Germinal center (tissue), 1 donor: Measurements from ENCODE around the gene KIF26B.

ENCODE experiments used
- DNase-seq: peaks from one replicate; pipeline ENCODE4 v3.0.0; 2012; ENCODE audit warnings: mixed read lengths, low spot score

The KIF26B gene

DNA sequence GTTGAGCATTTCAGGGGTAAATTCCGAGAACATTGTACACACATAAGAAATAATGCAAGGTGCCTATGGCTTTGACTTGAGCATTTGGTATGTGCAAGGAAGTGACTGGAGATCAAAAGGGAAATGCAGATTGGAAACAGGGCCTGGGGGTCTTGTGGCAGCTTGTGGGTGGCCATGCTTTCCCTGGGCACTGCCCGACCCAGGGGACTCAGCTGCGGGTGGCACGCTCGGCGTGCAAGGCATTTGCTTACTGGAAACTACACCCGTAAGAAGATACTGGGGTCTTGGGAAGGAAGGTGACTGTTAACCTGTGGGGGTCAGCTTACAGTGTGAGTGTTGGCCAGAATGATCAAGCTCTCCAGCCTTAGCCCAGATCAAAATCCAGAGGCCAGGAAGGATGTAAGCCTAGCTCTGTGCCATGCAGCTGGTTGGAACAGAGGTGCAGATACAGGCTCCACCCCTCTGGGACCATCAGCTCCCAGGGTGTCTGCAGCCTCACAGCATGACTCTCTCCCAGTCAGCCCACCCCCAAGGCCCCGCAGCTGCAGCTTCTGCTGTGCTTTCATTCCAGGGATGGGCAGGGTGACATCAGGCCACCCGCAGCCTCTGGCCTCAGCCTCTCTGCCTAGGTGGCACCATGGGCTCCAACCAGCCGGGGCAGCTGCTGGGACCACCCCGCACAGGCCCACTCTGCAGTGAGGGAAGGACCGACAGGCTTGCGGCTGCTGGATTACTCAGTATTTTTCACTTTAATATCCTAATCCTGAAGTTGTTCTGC is 55.1 kb downstream of the KIF26B start:
- no peak for DNase-seq

DNA sequence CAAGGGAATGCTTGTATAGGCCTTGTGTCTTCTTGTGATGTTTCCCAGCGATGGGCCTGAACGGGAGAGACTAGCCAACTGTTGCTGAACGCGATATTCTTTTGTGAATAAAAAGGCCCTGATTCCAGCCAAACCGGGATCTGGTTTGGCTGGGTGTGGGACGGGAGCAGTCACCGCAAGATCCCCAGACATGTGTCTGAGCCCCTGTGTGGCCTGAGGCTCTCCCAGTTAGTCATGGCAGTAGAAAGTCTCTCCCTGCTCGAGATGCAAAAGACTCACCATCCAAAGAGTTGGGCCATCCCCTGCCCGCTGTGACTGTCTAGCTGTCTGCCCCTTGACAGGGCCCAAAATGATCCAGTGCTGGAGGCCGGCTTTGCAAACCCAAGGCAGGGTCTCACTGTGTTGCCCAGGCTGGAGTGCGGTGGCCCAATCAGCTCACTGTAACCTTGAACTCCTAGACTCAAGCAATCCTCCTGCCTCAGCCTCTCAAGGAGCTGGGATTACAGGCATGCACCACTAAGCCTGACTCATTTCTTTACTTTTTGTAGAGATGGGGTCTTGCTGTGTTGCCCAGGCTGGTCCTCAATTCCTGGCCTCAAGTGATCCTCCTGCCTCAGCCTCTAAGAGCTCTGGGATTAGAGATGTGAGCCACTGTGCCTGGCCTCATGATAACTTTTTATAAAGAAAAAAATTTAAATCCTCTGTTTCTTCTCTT is 56.4 kb downstream of the KIF26B start:
- DNase-seq, result no peak

DNA sequence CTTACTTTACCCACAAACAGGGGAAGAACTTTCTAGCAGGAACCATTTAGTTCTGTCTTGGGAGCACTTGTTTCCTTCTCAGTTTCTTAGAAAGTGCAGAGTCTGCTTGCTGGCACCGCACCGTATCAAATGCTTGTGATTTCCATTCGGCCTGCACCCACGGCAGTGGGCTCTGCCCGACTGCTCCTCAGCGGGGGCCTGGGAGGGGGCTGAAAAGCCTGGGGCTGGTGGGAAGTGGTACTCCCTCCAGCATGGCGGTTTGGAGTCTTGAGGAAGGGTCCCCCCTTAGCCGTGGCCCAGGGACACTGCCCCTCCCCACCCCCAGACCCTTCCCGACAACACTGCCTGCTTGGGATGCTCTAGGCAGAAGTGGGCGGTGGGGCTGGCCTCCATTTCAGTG is 57.0 kb downstream of the KIF26B start:
- no peak for DNase-seq

DNA sequence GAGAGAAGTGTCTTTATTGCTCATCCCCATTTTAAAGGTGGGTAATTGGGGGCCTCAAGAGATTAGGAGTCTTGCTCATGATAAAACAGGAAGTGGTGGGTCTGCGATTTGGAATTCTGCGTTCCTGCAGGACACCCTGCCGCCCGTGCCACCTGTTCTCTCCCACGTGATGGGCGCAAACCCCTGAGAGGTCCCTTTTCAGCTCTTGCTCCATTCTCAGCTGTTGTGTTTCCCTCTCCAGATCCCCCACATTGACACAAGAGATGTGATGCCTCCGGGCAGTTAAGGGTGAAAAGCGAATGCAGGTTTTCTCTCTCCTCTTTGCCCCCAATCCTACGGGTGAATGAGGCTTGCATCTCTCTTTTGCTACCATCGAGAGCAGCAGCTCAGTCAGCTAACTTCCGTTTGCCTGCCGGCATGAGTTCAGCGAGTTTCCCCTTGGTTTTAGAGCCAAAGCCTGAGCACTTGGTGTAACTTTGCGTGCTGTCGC is 57.5 kb downstream of the KIF26B start:
- DNase-seq, result no peak

DNA sequence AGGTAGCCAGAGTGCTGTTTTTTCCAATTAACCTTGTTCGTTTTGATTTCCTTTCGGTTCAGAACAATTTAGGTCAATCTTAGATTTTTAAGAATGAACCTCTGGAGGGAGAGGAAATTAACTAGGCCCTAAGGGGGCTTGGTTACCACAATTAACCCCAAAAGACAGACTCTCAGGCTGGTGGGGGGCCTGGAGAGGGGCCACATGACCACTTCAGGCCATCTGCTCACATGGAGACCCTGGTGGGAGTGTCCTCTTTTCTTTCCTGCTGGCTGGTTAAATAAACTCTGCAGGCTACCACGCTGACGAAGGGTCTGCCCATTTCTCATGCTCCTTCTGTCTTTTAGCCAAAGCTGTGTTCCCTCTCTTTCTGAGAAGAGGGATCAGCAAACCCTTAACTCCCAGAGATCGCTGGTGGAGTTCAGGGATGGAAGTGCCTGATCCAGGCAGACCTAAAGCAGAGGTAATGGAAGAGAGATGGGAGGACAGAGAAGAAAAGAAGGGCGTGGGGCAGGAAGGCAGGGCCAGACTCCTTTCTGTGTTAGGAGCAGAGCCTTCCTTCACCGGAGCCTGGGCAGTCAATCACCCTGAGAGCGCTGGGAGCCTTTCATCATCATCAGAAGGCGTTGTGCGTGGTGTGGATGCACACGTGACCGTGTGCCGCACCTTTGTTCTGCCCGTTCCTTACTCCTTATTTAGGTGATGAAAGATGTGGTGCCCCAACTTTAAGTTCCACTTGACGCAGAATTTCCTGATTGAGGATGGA is 58.5 kb downstream of the KIF26B start:
- no peak for DNase-seq

DNA sequence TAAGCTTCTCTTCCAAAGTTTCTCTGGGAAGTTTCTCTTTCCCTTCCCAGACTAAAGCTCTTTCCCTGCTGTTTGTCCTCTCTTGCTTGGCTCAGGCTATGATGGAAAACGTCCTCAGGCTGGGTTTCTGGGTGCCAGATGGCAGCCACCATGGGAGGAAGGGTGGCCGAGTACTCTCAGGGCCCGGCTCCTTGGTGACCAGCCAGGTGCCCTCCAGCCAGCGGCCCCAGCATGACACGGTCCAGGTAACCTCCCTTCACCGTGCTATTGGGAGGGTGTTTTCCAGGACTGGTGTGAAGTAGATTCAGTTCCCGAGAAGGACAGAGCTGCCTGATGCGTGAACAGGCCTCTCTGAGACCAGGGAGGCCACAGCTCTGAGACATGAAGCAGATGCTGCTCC is 60.3 kb downstream of the KIF26B start:
- DNase-seq, result no peak

DNA sequence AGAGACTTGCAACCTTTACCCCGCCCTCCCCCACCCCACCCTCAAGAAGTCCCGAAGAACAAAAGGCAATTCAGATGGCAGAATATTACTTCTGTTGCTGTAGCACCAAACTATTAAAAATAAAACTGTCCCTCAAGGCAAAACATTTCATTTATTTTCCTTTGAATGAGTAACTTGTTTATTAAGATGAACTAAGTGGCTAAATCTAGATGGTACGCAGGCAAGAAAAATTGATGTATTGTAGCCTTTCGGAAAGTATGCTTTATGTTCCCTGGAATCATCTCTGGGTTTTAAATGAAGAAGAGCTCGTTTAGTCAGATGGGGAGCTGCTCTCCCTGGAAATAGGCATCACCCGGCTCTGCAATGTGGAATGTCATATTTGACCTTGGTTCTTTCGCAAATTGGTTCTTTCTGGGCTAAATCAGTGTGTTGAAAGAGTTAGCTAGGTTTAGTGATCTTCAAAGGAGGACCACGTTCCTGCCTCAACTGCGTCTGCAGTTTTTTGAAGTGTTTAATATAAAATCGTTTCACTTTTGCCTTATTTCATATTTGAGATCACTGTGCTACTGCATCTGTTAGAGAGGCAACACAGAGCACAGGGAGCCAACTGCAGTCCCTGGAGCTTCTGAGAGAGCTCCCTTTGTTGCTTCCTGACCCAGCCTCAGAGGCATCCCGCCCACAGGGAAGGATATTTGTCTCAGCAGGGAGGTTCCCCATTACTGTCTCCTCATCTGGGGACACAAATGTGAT is 61.8 kb downstream of the KIF26B start:
- no peak for DNase-seq

DNA sequence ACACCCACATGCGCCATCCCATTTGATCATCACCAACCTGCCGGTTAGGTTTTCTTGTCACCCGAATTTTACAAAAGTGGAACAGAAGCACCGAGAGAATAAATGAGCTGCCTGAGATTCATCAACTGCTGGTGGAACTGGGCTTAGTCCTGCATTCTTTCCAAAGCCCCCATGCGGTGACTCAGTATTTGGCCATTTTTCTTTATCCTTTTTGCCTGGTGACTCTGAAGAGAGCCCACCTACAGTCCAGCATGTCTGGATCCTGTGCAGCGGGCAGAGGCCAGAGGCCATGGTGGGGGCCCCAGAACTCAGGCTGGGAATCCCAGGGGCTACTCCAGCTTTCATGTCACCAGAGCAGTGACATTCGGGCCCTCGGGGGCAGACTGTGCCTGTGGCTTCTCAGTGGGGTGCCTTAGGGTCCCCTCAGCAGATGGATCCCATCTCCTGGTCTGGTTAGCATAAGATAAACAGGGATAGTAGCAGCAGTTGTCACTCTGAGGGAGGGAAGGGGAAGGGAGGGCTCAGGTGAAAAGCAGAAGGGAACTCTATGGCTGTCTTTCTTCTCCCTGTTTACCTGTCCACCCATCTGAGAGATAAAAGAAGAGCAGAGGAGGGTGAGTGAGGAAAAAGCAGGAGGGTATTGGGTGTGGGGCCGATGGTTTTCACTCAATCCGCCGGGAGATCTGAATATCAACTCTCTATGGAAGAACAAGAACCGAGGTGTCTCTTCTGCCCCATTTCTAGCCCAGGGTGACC is 63.2 kb downstream of the KIF26B start:
- DNase-seq, result no peak

DNA sequence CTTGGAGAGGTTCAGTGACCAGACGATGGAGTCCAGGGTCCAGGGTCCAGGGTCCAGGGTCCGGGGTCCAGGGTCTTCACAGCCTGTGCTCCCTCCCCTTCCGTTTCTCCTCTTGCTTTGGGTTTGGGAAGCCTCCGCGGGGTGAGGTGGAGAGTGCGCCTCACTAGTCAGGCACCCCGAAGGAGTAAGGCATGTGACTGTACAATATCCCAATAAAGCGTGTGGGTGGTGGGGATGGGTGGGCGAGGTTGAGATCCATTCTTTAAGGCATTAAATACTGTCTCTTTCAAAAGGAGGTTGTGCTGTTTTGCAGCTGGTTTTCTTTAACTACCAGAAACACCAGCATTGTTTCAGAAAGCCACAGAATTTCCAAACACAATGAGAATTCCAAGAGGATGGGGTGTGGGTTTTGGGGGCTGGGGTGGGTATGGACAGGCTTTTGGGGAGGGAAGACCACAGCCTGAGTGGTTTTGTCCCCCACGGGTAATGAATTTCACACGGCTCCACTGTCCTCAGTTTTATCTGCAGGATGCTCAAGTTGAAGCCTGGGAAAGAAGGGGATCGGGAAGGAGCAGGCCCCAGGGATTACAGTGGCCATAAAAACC is 65.7 kb downstream of the KIF26B start:
- DNase-seq, result no peak

DNA sequence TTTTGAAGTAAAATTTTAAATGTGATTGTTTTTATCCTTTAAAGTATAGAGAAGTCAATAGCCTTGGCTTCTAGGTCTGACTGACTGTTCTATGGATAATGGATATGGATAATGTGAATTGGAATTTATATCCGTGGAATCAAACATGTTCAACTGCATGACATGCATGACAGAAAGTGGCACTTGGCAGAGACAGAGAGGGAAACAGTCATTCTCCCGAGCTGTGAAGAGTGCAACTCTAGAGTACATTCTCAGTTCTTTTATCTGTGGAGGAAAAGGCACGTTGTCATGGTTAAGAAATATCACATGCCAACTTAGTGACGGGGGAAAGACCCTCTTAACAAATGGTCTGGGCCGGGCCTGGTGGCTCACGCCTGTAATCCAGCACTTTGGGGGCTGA is 67.0 kb downstream of the KIF26B start:
- DNase-seq, result no peak

DNA sequence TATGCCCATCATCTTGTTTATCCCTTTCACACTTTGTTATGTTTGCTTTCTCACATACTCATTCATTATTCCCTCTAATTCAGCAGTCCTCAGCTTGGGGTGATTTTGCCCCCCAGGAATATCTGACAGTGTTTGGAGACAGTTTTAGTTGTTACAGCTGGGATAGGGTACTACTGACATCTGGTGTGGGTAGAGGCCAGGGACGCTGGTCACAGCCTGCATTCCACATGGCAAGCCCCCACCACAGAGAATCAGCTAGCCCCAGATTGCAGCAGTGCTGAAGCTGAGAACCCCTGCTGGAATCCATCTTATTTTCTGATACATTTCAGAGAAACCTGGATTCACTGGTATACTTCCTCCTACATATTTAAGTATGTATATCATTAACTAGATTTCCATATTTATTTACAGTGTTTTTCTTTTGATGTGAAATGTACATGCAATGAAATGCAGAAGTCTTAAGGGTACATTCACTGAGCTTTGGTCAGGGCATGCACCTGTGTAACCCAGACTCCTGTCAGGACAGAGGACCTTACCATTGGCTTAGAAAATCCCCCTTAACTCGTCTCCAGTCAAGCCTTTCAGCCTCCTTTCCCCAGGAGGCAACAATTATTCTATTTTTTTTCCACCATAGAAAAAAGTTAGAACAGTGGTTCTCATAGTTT is 68.3 kb downstream of the KIF26B start:
- no peak for DNase-seq

DNA sequence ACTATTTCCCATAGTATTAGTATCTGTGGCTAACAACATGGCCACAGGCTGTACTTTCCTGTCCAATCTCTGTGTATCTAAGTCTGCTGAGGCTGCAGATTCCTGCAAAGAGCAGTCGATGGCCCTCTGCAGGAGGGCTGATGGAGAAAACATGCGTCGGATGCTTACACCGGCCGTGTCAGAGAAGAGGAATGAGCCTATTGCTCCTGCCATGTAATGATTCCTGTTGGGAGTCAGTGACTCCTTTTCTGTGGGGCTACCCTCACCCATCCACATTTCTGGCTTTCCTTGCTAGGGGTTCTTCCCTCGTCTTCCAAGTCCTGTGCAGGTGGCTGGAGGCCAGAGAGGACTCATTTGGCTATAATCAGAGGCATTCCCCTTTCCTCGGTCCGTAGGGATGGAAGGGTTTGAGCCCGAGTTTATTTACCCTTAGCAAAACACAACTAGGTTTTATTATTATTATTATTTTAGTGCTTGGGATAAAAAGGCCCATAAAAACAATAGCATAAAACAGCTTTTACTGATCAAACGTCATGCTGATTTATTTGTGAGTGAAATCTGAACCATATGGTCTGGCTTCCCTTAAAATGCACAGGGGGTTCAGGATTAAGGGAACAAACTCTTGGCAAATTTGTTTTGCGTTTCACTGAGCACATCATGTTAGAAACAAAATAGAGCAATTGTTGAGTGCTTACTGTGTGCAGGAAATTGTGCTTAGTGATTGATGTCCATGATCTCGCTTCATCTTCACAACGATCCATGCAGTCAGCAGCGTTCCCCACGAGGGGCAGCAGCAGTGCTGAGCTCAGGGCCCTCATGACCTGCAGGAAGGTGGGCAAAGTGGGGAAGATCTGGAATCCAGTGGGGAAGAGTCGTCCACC is 70.8 kb downstream of the KIF26B start:
- no peak for DNase-seq

DNA sequence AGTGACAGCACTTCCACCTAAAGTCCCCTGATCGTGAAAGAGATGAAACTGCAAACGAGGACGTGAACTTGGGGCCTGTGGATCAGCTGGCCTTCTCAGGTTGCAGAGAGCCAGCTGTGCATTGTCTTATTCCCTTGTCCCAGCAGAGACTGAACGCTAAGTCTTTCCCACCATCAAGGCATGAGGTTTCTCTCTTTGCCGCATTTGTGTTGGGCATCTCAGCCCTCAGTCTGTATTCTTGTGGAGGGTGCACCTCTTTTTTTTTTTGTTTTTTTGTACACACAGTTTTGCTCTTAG is 71.4 kb downstream of the KIF26B start:
- no peak for DNase-seq

DNA sequence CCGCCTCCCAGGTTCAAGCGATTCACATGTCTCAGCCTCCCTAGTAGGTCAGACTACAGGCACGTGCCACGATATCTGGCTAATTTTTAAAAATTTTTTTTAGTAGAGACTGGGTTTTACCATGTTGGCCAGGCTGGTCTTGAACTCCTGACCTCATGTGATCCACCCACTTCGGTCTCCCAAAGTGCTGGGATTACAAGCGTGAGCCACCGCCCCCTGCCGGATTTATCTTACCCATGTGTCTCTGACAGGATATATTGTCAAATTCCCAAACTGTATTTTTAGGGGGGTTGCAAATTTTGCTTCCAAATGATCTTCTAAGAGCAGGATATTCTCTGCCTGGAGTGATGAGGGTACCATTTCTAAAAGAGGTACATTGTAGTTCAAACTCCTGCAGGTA is 74.3 kb downstream of the KIF26B start:
- no peak for DNase-seq

DNA sequence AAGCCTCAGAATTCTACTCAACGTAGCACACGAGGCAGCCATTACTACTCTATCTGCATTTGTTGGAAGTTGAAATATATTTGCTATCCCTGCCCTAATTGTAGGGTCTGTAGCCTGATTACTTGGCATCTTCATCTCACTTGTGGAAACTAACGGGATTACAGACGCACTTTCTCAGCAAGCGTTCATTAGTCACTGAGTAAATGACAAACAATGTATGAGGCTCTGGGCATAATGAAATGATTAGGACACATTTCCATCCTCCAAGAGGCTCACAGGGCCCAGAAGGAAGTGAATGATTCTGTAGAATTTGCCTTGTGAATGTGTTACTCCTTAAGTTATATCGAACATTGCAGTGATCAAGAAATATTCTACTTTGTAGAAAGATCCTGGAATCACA is 78.1 kb downstream of the KIF26B start:
- DNase-seq, result no peak

DNA sequence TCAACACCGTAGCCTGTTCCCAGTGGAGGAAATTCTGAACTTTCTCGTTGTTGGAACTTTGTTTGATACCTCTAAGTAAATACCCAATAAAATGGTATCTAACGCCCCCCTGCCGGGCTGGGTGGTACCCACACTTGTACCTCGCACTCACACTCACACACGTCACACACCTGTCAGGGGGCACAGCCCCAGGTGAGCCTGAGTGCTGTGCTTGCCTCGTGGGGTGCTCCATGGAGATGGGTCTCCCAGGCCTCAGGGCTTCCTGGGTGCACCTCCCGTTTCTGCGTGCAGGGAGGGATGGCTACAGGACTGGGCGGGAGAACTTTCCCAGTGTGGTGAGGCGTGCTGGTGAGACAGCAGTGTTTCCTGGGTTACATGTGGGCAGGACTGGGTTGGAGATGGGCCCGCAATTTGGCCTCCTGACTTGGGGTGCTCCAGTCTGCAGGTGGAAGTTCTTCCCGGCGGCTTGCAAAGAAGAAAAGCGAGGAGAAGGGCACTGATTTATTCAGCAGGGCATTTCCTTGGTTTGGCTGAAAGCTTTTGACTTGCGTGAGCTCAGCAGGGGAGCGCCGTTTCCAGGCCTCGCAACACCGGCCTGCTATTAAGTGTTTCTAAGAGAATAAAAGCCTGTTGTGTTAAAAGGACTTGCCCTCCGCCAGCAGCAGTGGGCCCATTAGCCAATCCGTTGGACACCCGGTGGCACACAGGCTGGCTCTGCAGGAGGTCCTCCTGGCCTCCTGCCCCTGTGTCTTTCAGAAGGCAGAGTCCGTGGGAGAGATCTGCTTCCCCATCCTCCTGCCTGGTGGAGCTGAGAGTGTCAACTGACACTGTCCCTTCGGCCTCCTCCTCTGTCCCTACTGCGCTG is 79.7 kb downstream of the KIF26B start:
- no peak for DNase-seq

DNA sequence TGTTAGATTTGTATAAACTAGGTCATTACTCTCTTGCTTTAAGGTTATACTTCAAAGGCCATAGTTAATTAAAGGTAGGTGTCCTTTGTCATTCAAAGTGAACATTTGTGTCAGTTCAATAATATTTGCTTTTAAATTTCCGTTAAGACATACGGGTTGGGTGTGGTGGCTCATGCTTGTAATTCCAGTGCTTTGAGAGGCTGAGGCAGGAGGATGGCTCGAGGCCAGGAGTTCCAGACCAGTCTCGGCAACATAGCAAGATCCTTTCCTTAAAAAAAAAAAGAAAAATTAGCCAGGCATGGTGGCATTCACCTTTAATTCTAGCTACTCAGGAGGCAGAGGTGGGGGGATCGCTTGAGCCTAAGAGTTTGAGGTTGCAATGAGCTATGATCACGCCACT is 80.4 kb downstream of the KIF26B start:
- no peak for DNase-seq

DNA sequence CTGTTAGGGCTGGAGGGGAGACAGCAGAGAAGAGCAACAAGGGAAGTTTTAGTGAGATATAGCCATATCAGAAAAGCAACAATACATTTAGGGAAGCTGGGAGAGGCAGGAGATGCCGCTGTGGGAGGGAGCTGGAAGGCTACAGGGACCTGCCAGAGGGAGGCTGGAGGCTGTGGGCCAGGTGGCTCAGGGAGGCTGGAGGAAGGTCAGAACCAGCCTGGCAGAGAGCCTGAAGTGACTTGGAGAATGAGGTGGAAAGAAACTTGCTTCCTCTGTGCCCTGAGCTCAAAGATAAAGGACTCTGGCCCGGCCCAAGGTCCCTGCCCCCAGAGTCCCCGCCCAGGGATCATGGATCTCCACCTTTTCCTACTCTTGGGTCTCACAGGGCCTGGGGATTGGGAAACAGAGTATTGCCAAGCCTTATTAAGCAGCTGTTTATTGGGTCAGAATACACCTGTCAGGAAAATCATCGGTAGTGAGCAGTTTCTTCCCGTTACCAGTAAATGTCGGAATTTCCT is 85.9 kb downstream of the KIF26B start:
- DNase-seq, result no peak
